PC-9 (cell line): ENCODE results near the gene HJV.

ENCODE experiments used
- EZH2 ChIP-seq: fragments of 200-600 bp; sonication (generic); IDR thresholded peaks from 2 replicates; pipeline ENCODE4 v1.8.0; 2017; ENCODE audit warnings: antibody characterized with exemption, low read depth
- TF ChIP-seq, protein P1 (sequence below): fragments of 200-600 bp; sonication (generic); conservative IDR thresholded peaks from 2 replicates; pipeline ENCODE4 v1.6.1; 2017; ENCODE audit warnings: mixed run types, antibody characterized with exemption, mild to moderate bottlenecking, moderate library complexity

DNA sequence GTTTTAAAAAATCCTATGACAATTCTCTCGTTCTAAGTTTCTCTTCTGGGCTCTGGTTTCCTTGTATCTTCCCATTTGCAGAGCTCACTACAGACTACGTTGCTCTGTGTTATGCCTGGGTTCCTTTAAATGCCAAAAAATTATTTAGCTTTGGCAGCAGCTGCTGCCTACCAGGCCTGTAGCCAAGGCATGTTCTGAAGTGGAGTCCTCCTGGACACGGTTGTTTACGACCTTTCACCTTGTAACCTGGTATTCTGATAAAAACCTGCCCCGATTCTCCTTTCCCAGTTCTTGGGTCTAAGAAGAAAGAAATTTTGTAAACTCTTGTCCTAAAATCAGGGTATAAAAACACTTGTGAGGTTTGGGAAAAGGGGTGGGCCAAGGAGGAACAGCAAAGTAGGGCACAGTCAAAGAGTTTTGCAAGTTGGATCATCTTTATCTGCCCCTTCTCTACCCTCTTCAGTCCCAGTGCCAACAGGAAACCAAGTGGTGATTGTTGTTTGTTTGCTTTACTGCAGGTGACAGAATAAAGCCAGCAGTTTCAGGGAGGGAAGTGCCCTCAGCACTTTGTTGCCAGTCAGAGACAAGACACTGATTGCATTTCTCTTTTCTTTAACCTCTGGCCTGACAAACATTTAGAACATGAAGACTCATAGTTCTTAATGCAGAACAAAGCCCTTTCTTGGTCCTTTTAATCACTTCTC is 22.1 kb downstream of the HJV start:
- TF ChIP-seq, protein P1, sequence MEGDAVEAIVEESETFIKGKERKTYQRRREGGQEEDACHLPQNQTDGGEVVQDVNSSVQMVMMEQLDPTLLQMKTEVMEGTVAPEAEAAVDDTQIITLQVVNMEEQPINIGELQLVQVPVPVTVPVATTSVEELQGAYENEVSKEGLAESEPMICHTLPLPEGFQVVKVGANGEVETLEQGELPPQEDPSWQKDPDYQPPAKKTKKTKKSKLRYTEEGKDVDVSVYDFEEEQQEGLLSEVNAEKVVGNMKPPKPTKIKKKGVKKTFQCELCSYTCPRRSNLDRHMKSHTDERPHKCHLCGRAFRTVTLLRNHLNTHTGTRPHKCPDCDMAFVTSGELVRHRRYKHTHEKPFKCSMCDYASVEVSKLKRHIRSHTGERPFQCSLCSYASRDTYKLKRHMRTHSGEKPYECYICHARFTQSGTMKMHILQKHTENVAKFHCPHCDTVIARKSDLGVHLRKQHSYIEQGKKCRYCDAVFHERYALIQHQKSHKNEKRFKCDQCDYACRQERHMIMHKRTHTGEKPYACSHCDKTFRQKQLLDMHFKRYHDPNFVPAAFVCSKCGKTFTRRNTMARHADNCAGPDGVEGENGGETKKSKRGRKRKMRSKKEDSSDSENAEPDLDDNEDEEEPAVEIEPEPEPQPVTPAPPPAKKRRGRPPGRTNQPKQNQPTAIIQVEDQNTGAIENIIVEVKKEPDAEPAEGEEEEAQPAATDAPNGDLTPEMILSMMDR: no peak
- no peak for TF ChIP-seq EZH2
